ENCODE results near the gene GPC5.

The GPC5 gene

DNA sequence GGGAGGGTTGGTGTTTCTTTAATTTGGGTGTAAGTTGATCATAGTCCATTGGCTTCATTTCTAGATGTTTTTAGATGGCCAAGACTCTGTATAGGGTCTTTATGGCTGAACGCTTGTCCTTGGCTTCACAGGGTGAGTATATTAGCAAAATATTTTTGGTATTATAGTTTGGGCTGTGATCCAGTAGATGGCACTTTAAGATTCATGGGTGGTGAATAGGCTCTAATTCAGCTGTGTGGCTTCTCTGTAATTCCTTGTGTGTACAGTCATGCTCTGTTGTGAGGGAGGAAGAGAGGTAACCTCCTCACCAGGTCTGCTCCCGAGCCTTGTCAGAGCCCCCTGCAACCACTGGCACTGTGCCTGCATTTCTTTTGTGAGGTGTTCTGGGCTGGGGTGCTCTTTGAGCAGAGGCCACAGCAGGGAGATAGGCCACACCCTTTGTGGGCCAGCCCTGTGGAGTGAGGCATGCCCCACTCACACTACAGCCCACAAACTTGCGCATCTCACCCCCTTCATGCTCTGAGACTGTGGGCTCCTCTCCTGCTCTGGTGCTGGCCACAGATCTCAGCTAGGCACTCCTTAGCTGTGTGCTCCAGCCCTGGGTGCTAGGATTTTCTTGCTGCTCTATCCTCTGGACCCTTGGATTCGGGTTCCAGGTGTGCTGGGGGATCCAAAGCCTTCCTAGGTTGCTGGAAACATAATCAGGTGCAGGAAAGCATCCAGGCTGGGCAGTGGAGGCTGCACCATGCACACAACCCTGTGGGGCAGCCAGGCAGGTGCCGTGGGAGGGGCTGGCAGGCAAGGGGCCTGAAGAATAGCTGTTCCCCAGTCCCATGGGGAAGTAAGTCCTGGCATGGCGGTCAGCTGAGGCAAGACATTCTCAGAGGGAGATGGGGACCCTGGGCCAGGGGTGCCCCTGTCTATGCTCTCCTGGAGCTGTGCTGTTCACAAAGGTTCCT lies 193.9 kb downstream of the GPC5 start:
- Mint-ChIP-seq H3K4me3 (no peak overlapping the region), H3K9me3 (peaks cover 3 to 16% of the 10 kb centered on the region in 2 donors), H3K4me1 (no peaks in the 10 kb centered on the region), H3K27ac (no peak overlapping the region), H3K36me3 (no peaks in the 10 kb centered on the region), H3K27me3 (no peaks in the 10 kb centered on the region)
- DNase-seq (no peak), ATAC-seq (replicated peaks) (no peak)

DNA sequence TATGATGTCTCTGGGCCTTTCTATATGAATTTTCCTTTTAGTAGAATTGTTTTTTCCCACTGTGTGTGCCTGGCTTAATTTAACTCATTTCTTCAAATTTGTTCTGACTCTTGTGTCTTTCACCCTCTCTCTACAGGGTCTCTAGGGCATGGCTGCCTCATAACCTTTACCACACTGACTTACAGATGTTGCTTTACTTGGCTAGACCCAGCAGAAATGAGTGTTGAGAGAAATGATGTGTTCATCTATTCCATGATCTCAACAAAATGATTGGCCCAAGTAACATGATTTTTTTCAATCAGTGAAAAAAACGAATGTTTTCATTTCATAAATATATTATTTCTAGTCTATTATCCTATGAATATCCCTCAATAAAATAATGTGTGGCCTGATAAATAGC lies 195.0 kb downstream of the GPC5 start:
- Mint-ChIP-seq H3K27me3 (no peaks in the 10 kb centered on the region), H3K4me3 (no peak overlapping the region), H3K27ac (no peak overlapping the region), H3K36me3 (no peaks in the 10 kb centered on the region), H3K4me1 (no peaks in the 10 kb centered on the region), H3K9me3 (peaks cover 3 to 16% of the 10 kb centered on the region in 2 donors)
- DNase-seq (no peak), ATAC-seq (replicated peaks) (no peak)

DNA sequence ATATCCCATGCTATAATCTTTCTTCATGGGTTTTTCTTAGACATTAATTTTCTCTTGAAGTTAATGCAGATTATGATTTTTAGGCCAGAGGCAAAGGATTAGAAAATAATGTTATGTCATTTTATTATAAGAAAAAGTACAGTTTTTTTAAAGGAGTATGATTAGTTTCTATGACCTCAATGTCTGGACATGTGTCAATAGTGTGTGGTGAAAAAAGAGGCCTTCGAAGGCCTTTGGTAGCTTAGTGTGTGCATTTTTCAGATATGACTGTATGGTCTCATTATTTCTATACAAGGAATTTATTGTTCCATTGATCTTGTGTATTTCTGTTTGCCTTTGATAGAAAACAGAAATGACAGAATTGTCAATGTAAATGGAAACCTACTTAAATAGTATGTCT lies 195.6 kb downstream of the GPC5 start:
- H3K36me3 Mint-ChIP-seq: no peaks in the 10 kb centered on the region
- no peak overlapping the region for H3K4me3 Mint-ChIP-seq
- no peak for ATAC-seq (replicated peaks)
- H3K27ac Mint-ChIP-seq: no peak overlapping the region
- peaks cover 3 to 15% of the 10 kb centered on the region in 2 donors for H3K9me3 Mint-ChIP-seq
- no peaks in the 10 kb centered on the region for H3K27me3 Mint-ChIP-seq
- H3K4me1 Mint-ChIP-seq: no peaks in the 10 kb centered on the region
- no peak for DNase-seq

DNA sequence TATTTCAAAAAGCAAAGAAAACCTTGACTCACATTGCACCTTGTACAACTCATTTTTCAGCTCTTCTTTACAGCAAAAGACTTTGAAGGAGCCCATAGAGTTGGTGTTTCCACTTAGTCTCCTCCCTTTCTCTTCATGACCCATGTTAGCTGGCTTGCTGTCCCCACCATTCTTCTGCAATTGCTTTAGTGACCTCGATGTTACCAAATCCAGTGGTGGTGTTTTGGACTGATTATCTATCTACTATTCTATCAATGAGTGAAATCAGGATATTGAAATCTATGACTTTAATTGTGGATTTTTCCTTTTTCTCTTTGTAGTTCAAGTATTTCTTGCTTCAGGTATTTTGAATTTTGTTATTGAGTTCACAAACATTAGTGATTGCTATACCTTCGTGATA lies 197.3 kb downstream of the GPC5 start:
- H3K9me3 Mint-ChIP-seq: peaks cover 3 to 12% of the 10 kb centered on the region in 2 donors
- no peak overlapping the region for H3K27ac Mint-ChIP-seq
- no peaks in the 10 kb centered on the region for H3K27me3 Mint-ChIP-seq
- H3K4me1 Mint-ChIP-seq: no peaks in the 10 kb centered on the region
- H3K36me3 Mint-ChIP-seq: no peaks in the 10 kb centered on the region
- ATAC-seq (replicated peaks): no peak
- no peak overlapping the region for H3K4me3 Mint-ChIP-seq
- no peak for DNase-seq

DNA sequence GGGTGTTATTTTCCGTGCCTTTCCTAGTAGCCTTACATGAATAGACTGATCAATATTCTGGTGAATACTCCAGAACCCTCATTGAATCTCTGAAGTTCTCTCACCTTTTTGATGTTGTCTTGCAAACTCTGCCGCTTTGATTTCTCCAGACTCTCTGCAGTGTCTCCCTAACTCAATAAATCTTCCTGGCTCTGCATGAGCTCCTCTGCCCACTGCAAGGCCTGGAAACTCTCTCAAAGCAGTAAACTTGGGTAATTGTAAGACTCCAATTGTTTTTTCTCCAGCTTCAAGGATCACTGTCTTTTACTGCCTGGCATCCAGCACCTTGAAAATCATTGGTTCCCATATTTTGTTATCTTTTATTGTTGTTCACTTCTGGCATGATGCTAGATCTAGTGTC lies 198.4 kb downstream of the GPC5 start:
- DNase-seq (no peak), ATAC-seq (replicated peaks) (no peak)
- peaks cover 0 to 6% of the 10 kb centered on the region in 2 donors for H3K9me3 Mint-ChIP-seq
- no peaks in the 10 kb centered on the region for H3K36me3 Mint-ChIP-seq
- no peaks in the 10 kb centered on the region for H3K4me1 Mint-ChIP-seq
- H3K27me3 Mint-ChIP-seq: no peaks in the 10 kb centered on the region
- no peak overlapping the region for H3K27ac Mint-ChIP-seq
- H3K4me3 Mint-ChIP-seq: no peak overlapping the region

DNA sequence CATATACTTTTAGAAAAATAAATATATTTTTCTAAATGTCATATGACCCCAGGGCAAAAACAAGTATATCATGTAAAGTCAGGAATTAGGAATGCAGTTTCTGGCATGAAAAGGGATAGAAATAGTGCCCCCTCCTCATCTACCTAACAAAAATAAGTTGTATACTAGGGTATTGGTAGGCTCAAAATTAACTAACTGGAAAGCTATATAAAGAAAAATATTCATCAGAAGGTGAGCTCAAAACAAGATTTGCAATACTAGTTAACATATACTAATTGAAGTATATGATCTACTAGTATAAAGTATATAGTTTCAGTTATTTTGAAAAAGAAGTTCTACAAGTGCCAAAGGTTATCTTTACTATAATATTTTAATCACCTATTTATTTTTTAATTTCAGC lies 200.2 kb downstream of the GPC5 start:
- ATAC-seq (replicated peaks) (no peak), DNase-seq (no peak)
- Mint-ChIP-seq H3K36me3 (no peaks in the 10 kb centered on the region), H3K4me3 (no peak overlapping the region), H3K27ac (no peak overlapping the region), H3K4me1 (no peaks in the 10 kb centered on the region), H3K27me3 (no peaks in the 10 kb centered on the region), H3K9me3 (peaks cover 0 to 3% of the 10 kb centered on the region in 2 donors)

DNA sequence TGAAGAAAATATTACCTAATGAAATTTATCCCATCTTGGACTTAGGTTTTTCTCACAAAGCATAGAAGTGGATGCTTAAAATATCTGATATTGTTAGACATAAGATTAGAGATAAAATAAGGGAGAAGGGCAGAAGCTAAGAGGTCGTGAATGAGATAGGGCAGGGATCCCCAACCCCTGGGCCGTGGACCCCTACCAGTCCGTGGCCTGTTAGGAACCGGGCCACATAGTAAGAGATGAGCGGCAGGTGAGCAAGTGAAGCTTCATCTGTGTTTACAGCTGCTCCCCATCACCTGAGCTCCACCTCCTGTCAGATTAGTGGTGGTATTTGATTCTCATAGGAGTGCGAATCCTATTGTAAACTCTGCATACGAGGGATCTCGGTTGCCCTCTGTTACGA lies 202.9 kb downstream of the GPC5 start:
- H3K27me3 Mint-ChIP-seq: no peaks in the 10 kb centered on the region
- H3K4me1 Mint-ChIP-seq: no peaks in the 10 kb centered on the region
- H3K27ac Mint-ChIP-seq: no peak overlapping the region
- H3K9me3 Mint-ChIP-seq: no peaks in the 10 kb centered on the region
- ATAC-seq (replicated peaks): no peak
- H3K36me3 Mint-ChIP-seq: no peaks in the 10 kb centered on the region
- no peak for DNase-seq
- no peak overlapping the region for H3K4me3 Mint-ChIP-seq

DNA sequence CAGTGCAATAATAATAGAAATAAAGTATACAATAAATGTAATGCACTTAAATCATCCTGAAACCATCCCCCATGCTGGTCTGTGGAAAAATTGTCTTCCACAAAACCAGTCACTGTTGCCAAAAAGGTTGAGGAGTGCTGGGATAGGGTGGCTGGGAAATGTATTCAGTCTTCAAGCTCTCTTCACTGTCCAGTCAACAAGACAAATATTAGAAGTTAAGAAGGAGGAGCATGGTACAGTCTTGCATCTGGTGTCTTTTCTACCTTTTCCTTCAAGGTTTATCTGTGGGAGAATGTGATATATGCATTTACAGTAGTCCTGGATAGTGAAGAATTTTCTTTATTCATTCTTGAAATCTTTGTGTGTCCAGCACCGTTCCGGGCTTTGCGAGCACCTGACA lies 203.4 kb downstream of the GPC5 start:
- Mint-ChIP-seq H3K27ac (no peak overlapping the region), H3K27me3 (no peaks in the 10 kb centered on the region), H3K4me3 (no peak overlapping the region), H3K4me1 (no peaks in the 10 kb centered on the region), H3K9me3 (peaks cover 0 to under 1% of the 10 kb centered on the region in 2 donors), H3K36me3 (no peaks in the 10 kb centered on the region)
- ATAC-seq (replicated peaks) (no peak), DNase-seq (no peak)

DNA sequence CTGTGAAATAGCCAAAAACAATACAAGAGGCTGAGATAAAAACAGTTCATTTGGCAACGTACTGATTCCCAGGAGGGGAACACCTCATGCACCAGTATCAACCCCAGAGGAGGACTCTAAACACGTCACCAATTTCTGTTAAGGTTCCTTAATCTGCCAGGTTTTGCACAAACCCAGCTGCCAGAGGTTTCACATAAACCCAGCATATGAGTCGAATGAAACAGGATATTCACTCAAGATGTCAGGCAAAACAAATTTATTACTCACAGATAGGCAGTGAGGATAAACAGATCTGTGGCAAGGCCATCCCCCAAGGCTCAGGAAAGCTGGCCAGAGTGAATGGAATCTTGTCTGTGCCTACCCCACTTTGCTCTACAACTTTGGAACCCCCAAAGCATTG lies 210.9 kb downstream of the GPC5 start:
- DNase-seq: no peak
- no peak for ATAC-seq (replicated peaks)
- no peak overlapping the region for H3K27ac Mint-ChIP-seq
- H3K9me3 Mint-ChIP-seq: peaks cover 5 to 6% of the 10 kb centered on the region in 2 donors
- H3K36me3 Mint-ChIP-seq: no peaks in the 10 kb centered on the region
- H3K4me1 Mint-ChIP-seq: no peaks in the 10 kb centered on the region
- no peak overlapping the region for H3K4me3 Mint-ChIP-seq
- no peaks in the 10 kb centered on the region for H3K27me3 Mint-ChIP-seq

DNA sequence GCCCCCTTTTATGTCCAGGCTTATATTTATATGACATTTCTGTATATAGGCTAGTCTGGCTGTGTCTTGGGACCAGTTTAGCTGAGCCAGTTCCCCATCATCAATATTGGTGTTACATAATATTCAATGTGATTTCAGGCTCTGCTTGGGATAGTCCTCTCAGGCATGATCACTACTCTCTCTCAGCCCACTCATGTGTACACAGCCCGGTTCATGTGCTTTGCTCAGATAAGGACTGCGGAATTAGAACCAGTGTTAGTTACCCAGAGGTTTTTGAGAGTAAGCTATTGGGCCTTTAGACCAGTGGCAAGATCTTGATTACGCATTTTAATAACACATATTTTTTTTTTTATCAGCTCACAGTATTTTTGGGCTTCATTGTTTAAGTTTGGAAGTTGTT lies 219.9 kb downstream of the GPC5 start:
- H3K27me3 Mint-ChIP-seq: no peaks in the 10 kb centered on the region
- no peak overlapping the region for H3K4me3 Mint-ChIP-seq
- H3K27ac Mint-ChIP-seq: no peak overlapping the region
- peaks cover 3 to 5% of the 10 kb centered on the region in 2 donors for H3K9me3 Mint-ChIP-seq
- ATAC-seq (replicated peaks) (no peak), DNase-seq (no peak)
- H3K4me1 Mint-ChIP-seq: no peaks in the 10 kb centered on the region
- H3K36me3 Mint-ChIP-seq: no peaks in the 10 kb centered on the region

DNA sequence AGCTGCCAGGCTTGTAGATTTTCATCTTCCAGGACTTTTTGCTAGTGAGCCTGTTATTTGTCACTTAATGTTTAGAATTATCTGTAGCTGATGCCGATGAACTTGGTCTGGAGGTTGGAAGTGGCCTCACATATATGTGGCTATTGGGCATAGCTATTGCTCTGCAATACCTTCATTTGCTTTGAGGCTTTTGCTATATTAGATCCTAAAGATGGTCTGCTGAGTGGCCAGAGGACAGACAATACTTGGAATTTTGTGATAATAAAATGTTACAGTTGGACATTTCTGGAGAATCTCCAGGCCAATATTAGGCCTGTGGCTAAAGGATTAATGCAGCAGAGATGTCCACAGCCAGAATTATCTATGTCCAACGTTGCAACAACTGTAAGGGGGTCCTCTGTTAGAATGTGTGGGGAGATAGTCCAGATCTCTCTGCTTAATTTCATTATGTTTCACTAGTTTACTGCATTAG lies 222.3 kb downstream of the GPC5 start:
- Mint-ChIP-seq H3K4me3 (no peak overlapping the region), H3K4me1 (no peaks in the 10 kb centered on the region), H3K36me3 (no peaks in the 10 kb centered on the region), H3K27me3 (no peaks in the 10 kb centered on the region), H3K27ac (no peak overlapping the region), H3K9me3 (peaks cover 0 to 1% of the 10 kb centered on the region in 2 donors)
- no peak for ATAC-seq (replicated peaks)
- DNase-seq: no peak

DNA sequence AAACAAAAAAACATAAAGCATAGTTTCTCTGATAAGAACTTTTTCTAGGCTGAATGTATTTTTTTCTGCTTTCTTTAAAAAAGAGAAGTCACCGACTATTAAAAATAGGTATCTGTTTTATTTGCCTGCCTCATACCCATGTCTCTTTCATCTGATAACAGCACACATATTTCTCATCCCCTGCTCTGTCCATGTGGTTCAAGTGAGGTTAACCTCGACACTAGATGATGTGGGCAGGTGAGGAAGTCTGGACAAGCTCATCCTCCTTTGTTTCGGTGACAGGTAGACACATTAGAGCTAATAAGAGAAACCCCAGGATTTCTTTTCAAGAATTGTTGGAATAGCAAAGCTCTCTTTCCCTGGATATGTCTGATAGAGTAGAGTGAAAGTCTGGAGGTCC lies 222.7 kb downstream of the GPC5 start:
- Mint-ChIP-seq H3K27me3 (no peaks in the 10 kb centered on the region), H3K27ac (no peak overlapping the region), H3K36me3 (no peaks in the 10 kb centered on the region), H3K4me1 (no peaks in the 10 kb centered on the region), H3K9me3 (peaks cover 0 to 1% of the 10 kb centered on the region in 2 donors), H3K4me3 (no peak overlapping the region)
- ATAC-seq (replicated peaks): no peak
- DNase-seq: no peak

DNA sequence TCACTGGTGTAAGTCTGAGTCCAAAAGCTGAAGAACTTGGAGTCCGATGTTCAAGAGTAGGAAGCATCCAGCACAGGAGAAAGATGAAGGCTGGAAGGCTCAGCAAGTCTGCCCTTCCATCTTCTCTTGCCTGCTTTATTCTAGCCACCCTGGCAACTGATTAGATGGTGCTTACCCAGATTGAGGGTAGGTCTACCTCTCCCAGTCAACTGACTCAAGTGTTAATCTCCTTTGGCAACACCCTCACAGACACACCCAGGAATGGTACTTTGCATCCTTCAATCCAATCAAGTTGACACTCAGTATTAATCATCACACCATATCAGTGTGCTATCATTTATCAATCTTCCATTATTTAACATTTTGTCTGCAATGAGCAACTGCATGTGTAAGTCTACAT lies 223.5 kb downstream of the GPC5 start:
- Mint-ChIP-seq H3K9me3 (peaks cover 0 to 1% of the 10 kb centered on the region in 2 donors), H3K4me3 (no peak overlapping the region), H3K4me1 (no peaks in the 10 kb centered on the region), H3K36me3 (no peaks in the 10 kb centered on the region), H3K27ac (no peak overlapping the region), H3K27me3 (no peaks in the 10 kb centered on the region)
- ATAC-seq (replicated peaks): no peak
- no peak for DNase-seq

DNA sequence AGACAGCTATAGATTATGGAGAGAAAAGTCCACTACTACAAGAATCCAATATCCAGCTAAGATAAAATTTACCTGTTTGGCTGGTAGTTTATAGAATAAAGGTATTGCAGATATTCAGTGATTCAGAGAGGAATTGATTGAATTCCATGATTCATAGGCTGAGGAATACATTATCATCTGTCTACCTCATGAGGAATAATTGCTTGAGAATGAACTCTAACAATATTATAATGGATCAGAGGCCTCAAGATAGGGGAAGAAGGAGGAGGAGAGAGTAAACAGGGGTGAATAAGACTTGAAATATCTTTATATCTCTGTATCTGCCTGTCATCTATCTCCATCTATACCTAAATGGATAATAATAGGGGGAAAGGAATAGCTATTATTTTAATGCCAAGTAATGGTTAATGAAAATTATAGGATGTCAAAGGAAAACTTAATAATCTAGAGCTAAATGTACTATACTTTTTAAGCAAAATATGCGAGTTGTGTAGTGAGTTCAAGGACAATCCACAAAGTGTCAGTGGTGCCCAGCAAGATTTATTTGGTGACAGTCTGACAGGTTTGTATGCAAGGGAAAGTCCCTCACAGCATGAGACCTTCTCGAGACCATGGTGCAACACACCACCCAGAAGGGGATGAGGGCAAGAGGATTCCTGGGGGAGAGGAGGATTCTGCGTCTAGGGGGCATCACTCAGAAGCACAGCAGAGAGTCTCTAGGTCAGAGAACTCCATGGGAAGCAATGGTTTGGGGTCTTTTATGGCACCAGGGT lies 224.5 kb downstream of the GPC5 start:
- H3K36me3 Mint-ChIP-seq: no peaks in the 10 kb centered on the region
- peaks cover 0 to 1% of the 10 kb centered on the region in 2 donors for H3K9me3 Mint-ChIP-seq
- ATAC-seq (replicated peaks): no peak
- no peak overlapping the region for H3K27ac Mint-ChIP-seq
- no peaks in the 10 kb centered on the region for H3K4me1 Mint-ChIP-seq
- no peak overlapping the region for H3K4me3 Mint-ChIP-seq
- DNase-seq: no peak
- H3K27me3 Mint-ChIP-seq: no peaks in the 10 kb centered on the region
